Chondrocyte (in vitro differentiated cells): Measurements from ENCODE around the gene PCSK2. TPM values are rescaled to one million over a fixed set of nuclear protein-coding genes. Genes with fewer than 3 reads are reported as not detected.

Experiments used
- DNase-seq: peaks from one replicate; pipeline ENCODE4 v3.0.0; 2021; ENCODE audit warnings: mixed read lengths, low spot score
- H3K27ac Mint-ChIP-seq: one replicate; pipeline ENCODE4 v1.8.0; 2021; ENCODE audit warnings: mild to moderate bottlenecking, moderate library complexity, mixed read lengths; ENCODE audit not compliant: unreplicated experiment
- H3K27me3 Mint-ChIP-seq: 2 replicates; pipeline ENCODE4 v1.8.0; 2021; ENCODE audit warnings: low read depth, mixed read lengths
- H3K36me3 Mint-ChIP-seq: 2 replicates; pipeline ENCODE4 v1.8.0; 2021; ENCODE audit warnings: low read depth, mixed read lengths
- H3K4me1 Mint-ChIP-seq: 2 replicates; pipeline ENCODE4 v1.8.0; 2021; ENCODE audit warnings: low read depth, mild to moderate bottlenecking, mixed read lengths
- H3K4me3 Mint-ChIP-seq: one replicate; pipeline ENCODE4 v1.8.0; 2021; ENCODE audit warnings: mild to moderate bottlenecking, moderate library complexity, mixed read lengths; ENCODE audit not compliant: unreplicated experiment
- H3K9me3 Mint-ChIP-seq: 2 replicates; pipeline ENCODE4 v1.8.0; 2021; ENCODE audit warnings: low read depth, mixed read lengths
- total RNA-seq: library from RNA; stranded (reverse); gene quantifications from 3 replicates; pipeline ENCODE4 v1.2.1, GENCODE V29; 2021
- TF ChIP-seq, protein P1 (sequence below): fragments of 200-600 bp; sonication (generic); IDR thresholded peaks from 2 replicates; pipeline ENCODE4 v1.5.0; 2021; ENCODE audit warnings: antibody characterized with exemption, mild to moderate bottlenecking, moderate library complexity

The PCSK2 gene
- total RNA-seq, 1 donor from 2014 or later: not detected

DNA sequence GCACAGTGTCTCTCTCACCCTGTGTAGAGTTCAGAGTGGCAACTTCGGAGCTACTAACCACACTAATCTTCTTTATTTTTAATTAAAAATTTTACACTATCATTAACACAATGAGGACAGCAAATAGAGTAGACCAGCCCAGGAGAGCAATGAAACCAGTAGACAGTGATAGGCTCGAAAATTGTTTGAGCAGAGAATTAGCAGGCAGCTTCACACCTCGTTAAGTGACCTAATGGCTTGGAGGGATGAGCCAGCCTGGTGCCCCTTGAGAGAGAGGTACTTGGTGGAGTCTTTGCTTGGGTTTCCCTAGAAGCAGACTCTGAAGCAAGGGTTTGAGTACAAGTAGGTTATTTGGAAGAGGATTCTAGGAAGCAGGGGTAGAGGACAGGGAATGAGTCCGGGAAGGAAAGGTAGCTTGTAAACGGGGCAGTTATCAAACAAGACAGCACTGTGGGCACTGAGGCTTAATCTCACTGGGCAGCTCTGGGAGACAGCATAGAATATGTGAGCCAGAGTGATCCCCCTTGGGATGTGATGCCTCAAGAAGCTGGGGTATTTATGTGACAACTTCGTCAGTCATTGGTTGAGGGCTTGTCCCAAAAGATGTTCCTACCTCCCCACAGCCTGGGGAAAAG lies 146.1 kb downstream of the PCSK2 start:
- H3K27me3 Mint-ChIP-seq: peaks cover 15% of the 10 kb centered on the region
- no peaks in the 10 kb centered on the region for H3K36me3 Mint-ChIP-seq
- TF ChIP-seq, protein P1, sequence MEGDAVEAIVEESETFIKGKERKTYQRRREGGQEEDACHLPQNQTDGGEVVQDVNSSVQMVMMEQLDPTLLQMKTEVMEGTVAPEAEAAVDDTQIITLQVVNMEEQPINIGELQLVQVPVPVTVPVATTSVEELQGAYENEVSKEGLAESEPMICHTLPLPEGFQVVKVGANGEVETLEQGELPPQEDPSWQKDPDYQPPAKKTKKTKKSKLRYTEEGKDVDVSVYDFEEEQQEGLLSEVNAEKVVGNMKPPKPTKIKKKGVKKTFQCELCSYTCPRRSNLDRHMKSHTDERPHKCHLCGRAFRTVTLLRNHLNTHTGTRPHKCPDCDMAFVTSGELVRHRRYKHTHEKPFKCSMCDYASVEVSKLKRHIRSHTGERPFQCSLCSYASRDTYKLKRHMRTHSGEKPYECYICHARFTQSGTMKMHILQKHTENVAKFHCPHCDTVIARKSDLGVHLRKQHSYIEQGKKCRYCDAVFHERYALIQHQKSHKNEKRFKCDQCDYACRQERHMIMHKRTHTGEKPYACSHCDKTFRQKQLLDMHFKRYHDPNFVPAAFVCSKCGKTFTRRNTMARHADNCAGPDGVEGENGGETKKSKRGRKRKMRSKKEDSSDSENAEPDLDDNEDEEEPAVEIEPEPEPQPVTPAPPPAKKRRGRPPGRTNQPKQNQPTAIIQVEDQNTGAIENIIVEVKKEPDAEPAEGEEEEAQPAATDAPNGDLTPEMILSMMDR: no peak

DNA sequence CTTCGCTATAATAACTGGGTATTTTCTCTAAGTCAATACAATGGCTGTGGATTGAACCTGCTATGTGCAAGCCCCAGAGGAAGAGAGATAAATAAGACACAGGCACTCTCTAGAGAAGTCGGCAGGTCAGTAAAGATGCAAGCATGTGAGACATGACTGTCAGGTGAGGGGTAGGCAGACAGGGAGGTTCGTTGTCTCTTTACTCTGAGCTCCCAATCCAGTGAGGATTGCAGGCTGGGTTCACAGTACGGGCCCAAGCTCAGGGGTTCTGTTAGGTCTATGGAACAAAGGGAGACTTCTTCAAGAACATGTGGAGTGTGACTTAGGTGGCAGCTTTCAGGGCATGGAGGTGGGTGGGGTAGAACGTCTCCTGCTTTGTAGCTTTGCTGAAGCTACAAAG lies 147.2 kb downstream of the PCSK2 start:
- H3K4me1 Mint-ChIP-seq: no peaks in the 10 kb centered on the region
- H3K36me3 Mint-ChIP-seq: no peaks in the 10 kb centered on the region
- no peak overlapping the region for H3K4me3 Mint-ChIP-seq
- no peak for DNase-seq
- H3K27me3 Mint-ChIP-seq: peaks cover 17% of the 10 kb centered on the region
- H3K27ac Mint-ChIP-seq: no peak overlapping the region
- TF ChIP-seq, protein P1: no peak
- no peaks in the 10 kb centered on the region for H3K9me3 Mint-ChIP-seq

More for the DNA sequence above, 146.1 kb downstream of the PCSK2 start:
- no peak overlapping the region for H3K4me3 Mint-ChIP-seq
- no peak overlapping the region for H3K27ac Mint-ChIP-seq
- H3K9me3 Mint-ChIP-seq: no peaks in the 10 kb centered on the region
- no peaks in the 10 kb centered on the region for H3K4me1 Mint-ChIP-seq
- DNase-seq: no peak

DNA sequence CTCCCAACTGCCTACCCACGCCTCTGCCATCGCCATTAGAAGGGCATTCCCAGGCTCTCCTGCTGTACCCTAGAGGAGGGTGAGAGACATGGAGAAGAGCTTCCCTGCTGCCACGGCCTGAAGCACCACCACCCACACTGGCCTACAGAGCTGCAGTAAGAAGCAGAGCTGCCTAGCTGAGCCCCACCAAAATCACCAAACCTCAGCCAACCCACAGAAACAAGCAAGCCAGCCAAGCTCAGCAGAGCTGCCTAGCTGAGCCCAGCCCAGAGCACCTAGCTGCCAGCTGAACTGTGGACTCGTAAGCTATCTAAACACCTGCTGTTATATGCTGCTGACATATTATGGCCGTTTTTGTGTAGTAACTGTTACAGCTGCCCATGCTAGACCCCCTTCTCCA lies 149.2 kb downstream of the PCSK2 start:
- TF ChIP-seq, protein P1: no peak
- H3K9me3 Mint-ChIP-seq: no peaks in the 10 kb centered on the region
- no peak overlapping the region for H3K4me3 Mint-ChIP-seq
- no peaks in the 10 kb centered on the region for H3K4me1 Mint-ChIP-seq
- peaks cover 11% of the 10 kb centered on the region for H3K27me3 Mint-ChIP-seq
- H3K36me3 Mint-ChIP-seq: no peaks in the 10 kb centered on the region
- H3K27ac Mint-ChIP-seq: no peak overlapping the region
- no peak for DNase-seq

DNA sequence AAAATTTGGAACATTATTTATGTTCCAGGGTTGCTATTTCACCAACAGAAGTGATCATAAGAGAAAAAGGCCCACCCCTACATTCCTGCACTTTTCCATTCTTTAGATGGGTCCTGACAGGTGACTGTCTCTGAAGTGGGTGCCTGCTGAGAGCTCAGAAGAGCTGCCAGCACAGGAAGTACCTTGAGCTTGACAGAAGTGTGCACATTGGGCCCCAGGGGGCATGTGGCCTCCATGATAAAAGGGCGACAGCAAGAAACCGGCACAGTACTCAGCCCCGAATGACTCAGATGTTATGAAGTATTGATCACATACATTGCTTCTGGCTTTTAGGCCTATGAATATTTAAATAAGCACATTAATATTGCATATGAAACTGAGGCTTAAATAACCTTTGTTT lies 150.4 kb downstream of the PCSK2 start:
- H3K36me3 Mint-ChIP-seq: no peaks in the 10 kb centered on the region
- no peak overlapping the region for H3K27ac Mint-ChIP-seq

GRCh38 chr20:17379651-17380050 lies 152.8 kb downstream of the PCSK2 start:
- H3K9me3 Mint-ChIP-seq: no peaks in the 10 kb centered on the region
- no peak overlapping the region for H3K27ac Mint-ChIP-seq
- TF ChIP-seq, protein P1: no peak
- H3K36me3 Mint-ChIP-seq: no peaks in the 10 kb centered on the region
- no peak for DNase-seq
- peaks cover 8% of the 10 kb centered on the region for H3K27me3 Mint-ChIP-seq
- no peak overlapping the region for H3K4me3 Mint-ChIP-seq
- H3K4me1 Mint-ChIP-seq: no peaks in the 10 kb centered on the region

More for the DNA sequence above, 150.4 kb downstream of the PCSK2 start:
- no peaks in the 10 kb centered on the region for H3K9me3 Mint-ChIP-seq
- DNase-seq: no peak
- no peak overlapping the region for H3K4me3 Mint-ChIP-seq
- H3K4me1 Mint-ChIP-seq: no peaks in the 10 kb centered on the region
- H3K27me3 Mint-ChIP-seq: peaks cover 9% of the 10 kb centered on the region
- TF ChIP-seq, protein P1: no peak
